Adrenal gland (tissue), 19 donors: ENCODE data around the gene TMEM221. TPM values are rescaled to one million over a fixed set of nuclear protein-coding genes. Genes with fewer than 3 reads are reported as not detected.

Experiments used
- DNase-seq, 7 donors: peaks; one replicate each; pipeline ENCODE4 v3.0.0-alpha.2; 2019 to 2020
- H3K27ac ChIP-seq, 5 donors: fragments of 200-600 bp; sonication (generic) in 4 of 5; 1 replicate in 3 of 5; 2 replicates in 2 of 5; pipeline versions ENCODE4 v1.5.1 to v1.8.0; 2016 to 2020; ENCODE audit warnings: mild to moderate bottlenecking in 1 of 5
- H3K27me3 ChIP-seq: fragments of 200-600 bp; 2 replicates; pipeline ENCODE4 v1.8.0; 2021
- H3K36me3 ChIP-seq, 2 donors: fragments of 200-600 bp; replicated peaks in 1 of 2; 1 replicate in 1 of 2; 2 replicates in 1 of 2; pipeline versions ENCODE4 v1.5.1 to v1.8.0; 2018 to 2022
- H3K4me1 ChIP-seq, 2 donors: fragments of 200-600 bp; replicated peaks in 1 of 2; 1 replicate in 1 of 2; 2 replicates in 1 of 2; pipeline versions ENCODE4 v1.5.1 to v1.8.0; 2018 to 2021
- H3K4me3 ChIP-seq, 4 donors: fragments of 200-600 bp; sonication (generic) in 3 of 4; one replicate each; pipeline ENCODE4 v1.5.1; 2016 to 2018
- H3K9me3 ChIP-seq, 3 donors: fragments of 200-600 bp; sonication (generic) in 1 of 3; replicated peaks in 1 of 3; 1 replicate in 2 of 3; 2 replicates in 1 of 3; pipeline versions ENCODE4 v1.5.1 to v1.8.0; 2016 to 2021
- POLR2A ChIP-seq, 2 donors: fragments of 450-650 bp; IDR thresholded peaks; one replicate each; pipeline ENCODE4 v1.6.1; 2017; ENCODE audit warnings: antibody characterized with exemption in 2 of 2, mild to moderate bottlenecking in 2 of 2, moderate library complexity in 1 of 2
- WGBS, 4 donors: extraction: QIAGEN DNeasy Blood & Tissue Kit in 2 of 4; methylation state at CpG; one replicate each; pipeline versions ENCODE4 v1.1.5 to v1.1.7; 2013 to 2017; 5-methylcytosine and 5-hydroxymethylcytosine counted together
- intact Hi-C, 2 donors: fragments of 100-400 bp; cut with DNase I; formaldehyde crosslinking; loops; one replicate each; pipeline versions ENCODE4 v1.14.1 to v1.15.0; 2022 to 2023
- long read RNA-seq, 10 donors: library from polyadenylated mRNA in 3 of 10; unstranded in 2 of 10; stranded (forward) in 1 of 10; transcript quantifications; one replicate each; pipeline ENCODE4 v2.0.0 and lab custom pipeline, GENCODE V29; 2021 to 2026
- polyA plus RNA-seq, 3 donors: library from polyadenylated mRNA; stranded (reverse); fragments of 200-250 nt in 2 of 3; fragments of 350-450 nt in 1 of 3; fragmentation: Illumina TruSeq in 1 of 3; extraction: RNeasy Lipid Tissue Mini Kit (QIAGEN cat#74804) in 1 of 3; gene quantifications; one replicate each; pipeline ENCODE4 v1.2.3, GENCODE V29; 2013 to 2014
- total RNA-seq, 9 donors: library from RNA; depleted of rRNA in 4 of 9; stranded (reverse); fragments of >200 nt in 4 of 9; fragments of 120-200 nt in 1 of 9; fragmentation: NEBNext Ultra II Directional in 1 of 9; extraction: Animal tissue kit (Norgen Biotek cat#: 25700) in 1 of 9; gene quantifications; one replicate each; pipeline versions ENCODE4 v1.1.0 to v1.2.4, GENCODE V29; 2013 to 2023
- TF ChIP-seq, protein P1 (sequence below), 6 experiments: fragments of 450-650 bp in 4 of 6; fragments of 200-600 bp in 2 of 6; sonication (generic) in 1 of 6; IDR thresholded peaks; 1 replicate in 5 of 6; 2 replicates in 1 of 6; pipeline versions ENCODE4 v1.5.1 to v1.8.0; 2016 to 2021; ENCODE audit warnings: antibody characterized with exemption in 6 of 6, mild to moderate bottlenecking in 2 of 6, moderate library complexity in 1 of 6
- donor health status: healthy with polysubstance abuse.
- donor health status: Bipolar disorder and iron deficiency.
- donor health status: DM: yes; HTN: yes; CAD: no.
- donor health status: DM: no; HTN: no; CAD: no.
- donor health status: DM: no; HTN: no; CAD: no.
- donor health status: DM: yes; HTN: yes; CAD: no.

TMEM221 gene
- total RNA-seq = 1 to 10 TPM in 7 of 9 donors, under 1 TPM in 2; 0.22 to 8.7 (median 5.4) TPM
- polyA plus RNA-seq = 1 to 10 TPM in 2 of 3 donors, under 1 TPM in 1; 0.77 to 2.8 (median 1.9) TPM
- long read RNA-seq, donor 1, partial matches to known transcripts = 0 of 1 reads
- long read RNA-seq, donor 1, other reads (novel, unspliced or antisense) = 0 of 1 reads
- long read RNA-seq, donor 2 = 0 reads
- long read RNA-seq, donor 3 = 0 reads
- long read RNA-seq, donor 4 = 0 reads
- long read RNA-seq, donor 5, transcript TMEM221-201 (3 exons, 1,930 nt) = major isoform, 11 of 20 reads
- long read RNA-seq, donor 5, partial matches to known transcripts = 0 of 20 reads
- long read RNA-seq, donor 5, other reads (novel, unspliced or antisense) = 9 of 20 reads
- long read RNA-seq, donor 6 = 0 reads
- long read RNA-seq, donor 7 = 0 reads
- long read RNA-seq, donor 8 = 0 reads
- long read RNA-seq, donor 9, partial matches to known transcripts = 0 of 1 reads
- long read RNA-seq, donor 9, other reads (novel, unspliced or antisense) = 0 of 1 reads
- long read RNA-seq, donor 10 = 0 reads

DNA sequence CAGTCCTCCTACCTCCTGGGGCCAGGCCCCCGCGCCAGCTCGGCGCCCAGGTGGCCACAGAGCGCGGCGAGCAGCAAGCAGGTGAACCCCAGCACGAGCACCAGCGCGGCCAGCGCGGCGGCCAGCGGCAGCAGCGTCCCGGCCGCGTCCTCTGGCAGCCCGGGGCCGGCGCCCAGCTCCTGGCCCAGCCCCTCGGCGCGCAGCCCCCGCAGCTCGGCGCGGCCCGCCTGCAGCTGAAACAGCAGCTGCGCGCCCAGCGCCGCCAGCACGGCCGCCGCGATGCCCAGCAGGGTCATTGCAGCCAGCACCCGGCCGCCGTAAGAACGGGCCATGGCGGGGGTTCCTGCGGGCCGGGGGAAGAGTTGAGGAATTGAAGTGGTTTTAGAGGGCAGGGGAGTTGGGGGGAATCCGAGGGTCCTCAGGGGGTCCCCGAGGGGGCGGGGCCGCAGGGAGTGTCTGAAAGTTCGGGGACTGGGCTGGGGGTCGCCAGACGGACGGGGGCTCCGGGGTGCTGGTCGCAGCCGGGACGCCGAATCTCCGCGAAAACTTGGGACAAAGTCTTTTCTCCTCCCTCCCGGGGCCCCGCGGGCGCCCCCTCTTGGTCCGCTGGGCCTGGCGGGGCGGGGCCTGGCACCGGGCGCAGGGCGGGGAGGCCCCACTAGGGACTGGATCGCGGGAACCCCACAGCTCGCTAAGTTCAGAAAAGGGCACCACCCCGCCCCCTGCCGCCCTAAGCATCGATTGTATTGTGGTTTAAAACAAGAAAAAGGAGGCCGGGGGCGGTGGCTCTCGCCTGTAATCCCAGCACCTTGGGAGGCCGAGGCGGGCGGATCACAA, at the start of gene TMEM221:
TSS of gene TMEM221 (minus strand) at position 538 of the 837 bp plus-strand sequence. CDS start at position 332, 206 bp downstream.
- peak within 1 kb of the TSS in 3 of 5 donors; percentile 26 to 70 (median 70) for H3K27ac ChIP-seq
- peaks cover 0 to 3% of the 10 kb centered on the region in 2 donors for H3K4me1 ChIP-seq
- 0 to 5% (median 3%) methylated on average over 11 to 80 of the region's 81 CpGs for WGBS, 4 donors
- TF ChIP-seq, protein P1, sequence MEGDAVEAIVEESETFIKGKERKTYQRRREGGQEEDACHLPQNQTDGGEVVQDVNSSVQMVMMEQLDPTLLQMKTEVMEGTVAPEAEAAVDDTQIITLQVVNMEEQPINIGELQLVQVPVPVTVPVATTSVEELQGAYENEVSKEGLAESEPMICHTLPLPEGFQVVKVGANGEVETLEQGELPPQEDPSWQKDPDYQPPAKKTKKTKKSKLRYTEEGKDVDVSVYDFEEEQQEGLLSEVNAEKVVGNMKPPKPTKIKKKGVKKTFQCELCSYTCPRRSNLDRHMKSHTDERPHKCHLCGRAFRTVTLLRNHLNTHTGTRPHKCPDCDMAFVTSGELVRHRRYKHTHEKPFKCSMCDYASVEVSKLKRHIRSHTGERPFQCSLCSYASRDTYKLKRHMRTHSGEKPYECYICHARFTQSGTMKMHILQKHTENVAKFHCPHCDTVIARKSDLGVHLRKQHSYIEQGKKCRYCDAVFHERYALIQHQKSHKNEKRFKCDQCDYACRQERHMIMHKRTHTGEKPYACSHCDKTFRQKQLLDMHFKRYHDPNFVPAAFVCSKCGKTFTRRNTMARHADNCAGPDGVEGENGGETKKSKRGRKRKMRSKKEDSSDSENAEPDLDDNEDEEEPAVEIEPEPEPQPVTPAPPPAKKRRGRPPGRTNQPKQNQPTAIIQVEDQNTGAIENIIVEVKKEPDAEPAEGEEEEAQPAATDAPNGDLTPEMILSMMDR (IDR thresholded peaks at IDR 0.05) = peak; percentile 26 to 58 (median 41)
- TF ChIP-seq POLR2A (IDR thresholded peaks at IDR 0.05) = peak in 1 of 2 donors; percentile 19
- H3K36me3 ChIP-seq = no peaks in the 10 kb centered on the region
- intact Hi-C loops = loop anchor here in 1 of 2 donors (10.0 kb wide), 1 partner anchor 326 kb away; no protein-coding TSS in a partner anchor
- DNase-seq = peak; percentile 56 to 76 (median 62)
- no peaks in the 10 kb centered on the region for H3K9me3 ChIP-seq
- H3K27me3 ChIP-seq = no peaks in the 10 kb centered on the region
- peak within 1 kb of the TSS in 3 of 4 donors; percentile 18 to 70 (median 51) for H3K4me3 ChIP-seq

- 68 to 84% (median 74%) methylated on average over 10 to 41 of the region's 41 CpGs for whole genome bisulfite sequencing, 4 donors
- TF ChIP-seq, protein P1 (IDR thresholded peaks at IDR 0.05) = no peak
- TF ChIP-seq POLR2A (IDR thresholded peaks at IDR 0.05) = no peak
- DNase-seq = no peak
- Histone ChIP-seq H3K4me3 (no peak overlapping the region), H3K4me1 (peaks cover 8 to 30% of the 10 kb centered on the region in 2 donors), H3K9me3 (no peaks in the 10 kb centered on the region), H3K27ac (peak overlapping the region in 2 of 5 donors; percentile 54 to 72), H3K36me3 (peaks cover 0 to 24% of the 10 kb centered on the region in 2 donors), H3K27me3 (no peaks in the 10 kb centered on the region)
- intact Hi-C loops = loop anchor here (10.0 kb wide), 1 partner anchor 78 kb away; no protein-coding TSS in a partner anchor
Measured at GRCh38 chr19:17497149-17497798, 48.8 kb upstream of the TMEM221 start.

DNA sequence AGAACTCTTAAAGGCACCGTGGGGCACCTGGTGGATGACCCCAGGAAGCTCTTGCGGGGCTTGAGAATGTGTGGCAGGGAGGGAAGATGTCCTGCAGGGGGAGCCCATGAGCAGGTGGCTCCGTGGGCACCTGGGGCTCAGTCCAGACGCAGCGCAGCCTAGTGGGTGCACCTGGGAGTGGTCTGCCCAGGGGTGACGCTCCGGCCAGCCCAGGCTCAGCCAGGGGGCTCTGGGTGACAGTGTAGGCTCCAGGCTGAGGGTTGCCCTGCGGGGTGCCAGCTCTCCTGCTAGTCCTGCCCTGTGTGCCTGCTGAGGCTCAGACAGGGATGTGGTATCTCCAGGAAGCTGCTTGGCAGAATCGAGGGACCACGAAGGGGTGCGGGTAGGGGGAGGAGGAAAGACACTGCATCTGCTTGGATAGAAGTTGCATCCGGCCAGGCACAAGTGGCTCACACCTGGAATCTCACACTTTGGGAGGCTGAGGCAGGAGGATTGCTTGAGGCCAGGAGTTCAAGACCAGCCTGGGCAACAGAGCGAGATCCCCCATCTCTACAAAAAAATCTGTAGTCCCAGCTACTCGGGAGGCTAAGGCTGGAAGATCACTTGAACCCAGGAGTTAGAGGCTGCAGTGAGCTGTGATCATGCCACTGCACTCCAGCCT, 48.0 kb upstream of the TMEM221 start:
- Histone ChIP-seq H3K4me1 (peaks cover 8 to 30% of the 10 kb centered on the region in 2 donors), H3K27me3 (no peaks in the 10 kb centered on the region), H3K27ac (peak overlapping the region in 2 of 5 donors; percentile 12 to 17), H3K4me3 (no peak overlapping the region), H3K36me3 (peaks cover 0 to 24% of the 10 kb centered on the region in 2 donors), H3K9me3 (no peaks in the 10 kb centered on the region)
- 37 to 48% (median 43%) methylated on average over 11 to 14 of the region's 14 CpGs for whole genome bisulfite sequencing, 4 donors
- TF ChIP-seq, protein P1 (IDR thresholded peaks at IDR 0.05) = peak; percentile 78 to 94 (median 90)
- no peak for TF ChIP-seq POLR2A (IDR thresholded peaks at IDR 0.05)
- DNase-seq = peak; percentile 61 to 82 (median 80)
- intact Hi-C loops = loop anchor here (10.0 kb wide), 1 partner anchor 78 kb away; no protein-coding TSS in a partner anchor
